SK-N-SH (cell line): ENCODE data around the gene LHPP. TPM values are rescaled to one million over a fixed set of nuclear protein-coding genes. Genes with fewer than 3 reads are reported as not detected.

ENCODE experiments used
- CTCF ChIA-PET: fragments of 300-600, 350-600 bp; formaldehyde crosslinking; extraction: SDS; loops from one replicate; lab custom pipeline; 2021; lab: Yijun Ruan, JAX
- POLR2A ChIA-PET: fragments of 350-600 bp; sonication (Branson Sonifier 250); formaldehyde crosslinking; extraction: SDS; loops from one replicate; lab custom pipeline; 2020; ENCODE audit warnings: antibody characterized with exemption, inconsistent platforms; lab: Yijun Ruan, JAX
- DNase-seq: peaks from one replicate; pipeline ENCODE4 v3.0.0; 2012
- H2AFZ ChIP-seq: fragments of 200-600 bp; sonication (generic); 2 replicates; pipeline ENCODE4 v1.8.1; 2016; ENCODE audit warnings: antibody characterized with exemption, mild to moderate bottlenecking, low read depth
- H3F3A ChIP-seq: fragments of 200-600 bp; sonication (generic); replicated peaks from 2 replicates; pipeline ENCODE3; 2016; ENCODE audit warnings: antibody characterized with exemption, mild to moderate bottlenecking; ENCODE audit not compliant: insufficient read depth
- H3K27ac ChIP-seq, 2 experiments: fragments of 200-500 bp in 1 of 2; fragments of 200-600 bp in 1 of 2; sonication (Bioruptor generic) in 1 of 2; sonication (generic), shearing (Covaris generic) in 1 of 2; 2 replicates each; pipeline versions ENCODE4 v1.5.1 to v1.6.1; 2014 to 2016; ENCODE audit warnings: low read depth in 2 of 2, inconsistent platforms in 1 of 2, low read length in 1 of 2, mild to moderate bottlenecking in 1 of 2, mixed read lengths in 1 of 2
- H3K27me3 ChIP-seq: fragments of 200-600 bp; sonication (generic), shearing (Covaris generic); 2 replicates; pipeline ENCODE4 v1.6.1; 2016; ENCODE audit warnings: mixed run types; ENCODE audit not compliant: insufficient read depth
- H3K36me3 ChIP-seq, 2 experiments: fragments of 200-500 bp in 1 of 2; fragments of 200-600 bp in 1 of 2; sonication (Bioruptor generic) in 1 of 2; sonication (generic) in 1 of 2; replicated peaks in 1 of 2; 2 replicates each; pipeline versions ENCODE3 to v1.5.1; 2014 to 2016; ENCODE audit warnings: low read length in 1 of 2, mild to moderate bottlenecking in 1 of 2; ENCODE audit not compliant: insufficient read depth in 2 of 2, control insufficient read depth in 1 of 2
- H3K4me1 ChIP-seq, 2 experiments: fragments of 200-500 bp in 1 of 2; fragments of 200-600 bp in 1 of 2; sonication (Bioruptor generic) in 1 of 2; sonication (generic), shearing (Covaris generic) in 1 of 2; 2 replicates each; pipeline versions ENCODE4 v1.5.1 to v1.6.1; 2014 to 2016; ENCODE audit warnings: low read depth in 1 of 2, low read length in 1 of 2, mixed run types in 1 of 2; ENCODE audit not compliant: insufficient read depth in 2 of 2, control insufficient read depth in 1 of 2
- H3K4me2 ChIP-seq: fragments of 200-600 bp; sonication (generic), shearing (Covaris generic); 2 replicates; pipeline ENCODE4 v1.6.1; 2017; ENCODE audit warnings: mixed run types
- H3K4me3 ChIP-seq, 2 experiments: fragments of 200-500 bp in 1 of 2; fragments of 200-600 bp in 1 of 2; sonication (Bioruptor generic) in 1 of 2; sonication (generic), shearing (Covaris generic) in 1 of 2; 2 replicates each; pipeline versions ENCODE4 v1.5.1 to v1.8.1; 2014 to 2016; ENCODE audit warnings: low read depth in 2 of 2, inconsistent platforms in 1 of 2, low read length in 1 of 2, mild to moderate bottlenecking in 1 of 2, mixed read lengths in 1 of 2, moderate library complexity in 1 of 2
- H3K79me2 ChIP-seq: fragments of 200-600 bp; sonication (generic); 2 replicates; pipeline ENCODE4 v1.8.1; 2017; ENCODE audit warnings: mild to moderate bottlenecking; ENCODE audit not compliant: insufficient read depth
- H3K9ac ChIP-seq: fragments of 200-600 bp; sonication (generic); 2 replicates; pipeline ENCODE4 v1.6.1; 2017; ENCODE audit warnings: mixed run types
- H3K9me2 ChIP-seq: fragments of 200-600 bp; sonication (generic); 2 replicates; pipeline ENCODE4 v1.6.1; 2017; ENCODE audit warnings: mixed run types
- H3K9me3 ChIP-seq: fragments of 200-600 bp; sonication (generic); 2 replicates; pipeline ENCODE4 v1.6.1; 2017; ENCODE audit warnings: mixed run types, mild to moderate bottlenecking, moderate library complexity
- H4K20me1 ChIP-seq: fragments of 200-600 bp; sonication (generic); 2 replicates; pipeline ENCODE4 v1.6.1; 2017; ENCODE audit warnings: mild to moderate bottlenecking, mixed run types; ENCODE audit not compliant: insufficient read depth
- CHD2 ChIP-seq: fragments of 150-350 bp; IDR thresholded peaks from 2 replicates; pipeline ENCODE4 v1.6.1; 2018; ENCODE audit warnings: low read length; ENCODE audit not compliant: partially characterized antibody
- EP300 ChIP-seq, 2 experiments: IDR thresholded peaks; 2 replicates each; pipeline versions ENCODE4 v1.4.0 to v1.6.1; 2012; ENCODE audit warnings: borderline replicate concordance in 1 of 2, low read depth in 1 of 2, low read length in 1 of 2
- FOXJ3 ChIP-seq: sonication (generic); formaldehyde crosslinking; IDR thresholded peaks from 2 replicates; pipeline ENCODE4 v1.5.1; 2020; ENCODE audit warnings: mild to moderate bottlenecking, missing genetic modification reagents
- FOXM1 ChIP-seq: IDR thresholded peaks from 2 replicates; pipeline ENCODE4 v1.4.0; 2012; ENCODE audit warnings: low read depth, mild to moderate bottlenecking
- GATA2 ChIP-seq: sonication (generic); formaldehyde crosslinking; IDR thresholded peaks from 2 replicates; pipeline ENCODE4 v1.5.0; 2020; ENCODE audit warnings: mild to moderate bottlenecking, missing genetic modification reagents
- JUND ChIP-seq: IDR thresholded peaks from 2 replicates; pipeline ENCODE4 v1.4.0; 2012
- MEF2A ChIP-seq: IDR thresholded peaks from 2 replicates; pipeline ENCODE4 v1.4.0; 2012; ENCODE audit warnings: low read depth, borderline replicate concordance
- MXI1 ChIP-seq: IDR thresholded peaks from 2 replicates; pipeline ENCODE4 v1.6.1; 2012; ENCODE audit warnings: mild to moderate bottlenecking, low read depth, low read length, improper control_type of control experiment
- NRF1 ChIP-seq: IDR thresholded peaks from 2 replicates; pipeline ENCODE4 v1.6.1; 2012; ENCODE audit warnings: low read depth, mild to moderate bottlenecking, low read length
- POLR2AphosphoS5 ChIP-seq: IDR thresholded peaks from 2 replicates; pipeline ENCODE4 v1.6.1; 2012; ENCODE audit warnings: low read depth, low read length
- RCOR1 ChIP-seq: fragments of 150-350 bp; IDR thresholded peaks from 2 replicates; pipeline ENCODE4 v1.6.1; 2017; ENCODE audit warnings: antibody characterized with exemption, low read length
- RXRA ChIP-seq: IDR thresholded peaks from 2 replicates; pipeline ENCODE4 v1.4.0; 2012; ENCODE audit warnings: low read depth, mild to moderate bottlenecking, borderline replicate concordance
- TCF12 ChIP-seq: IDR thresholded peaks from 2 replicates; pipeline ENCODE4 v1.4.0; 2012
- YY1 ChIP-seq: IDR thresholded peaks from 2 replicates; pipeline ENCODE4 v1.4.0; 2012; ENCODE audit warnings: low read depth, mild to moderate bottlenecking
- WGBS: methylation state at CpG from one replicate; pipeline ENCODE4 v1.1.6; 2017; ENCODE audit warnings: low lambda C conversion rate; 5-methylcytosine and 5-hydroxymethylcytosine counted together
- polyA plus RNA-seq, 3 experiments: library from polyadenylated mRNA; depleted of rRNA; stranded (reverse); fragments of >200 nt; gene quantifications; 2 replicates each; pipeline ENCODE4 v1.2.3, GENCODE V29; 2012
- TF ChIP-seq, protein P1 (sequence below): IDR thresholded peaks from 2 replicates; pipeline ENCODE4 v1.4.0; 2012; ENCODE audit warnings: low read depth
- TF ChIP-seq, protein P2 (sequence below): IDR thresholded peaks from 2 replicates; pipeline ENCODE4 v1.6.1; 2012; ENCODE audit warnings: mild to moderate bottlenecking, low read depth, low read length, moderate library complexity
- TF ChIP-seq, protein P3 (sequence below): fragments of 200-600 bp; sonication (generic); IDR thresholded peaks from 2 replicates; pipeline ENCODE4 v1.6.1; 2017; ENCODE audit warnings: antibody characterized with exemption, mild to moderate bottlenecking, moderate library complexity
- TF ChIP-seq, protein P4 (sequence below): IDR thresholded peaks from 2 replicates; pipeline ENCODE4 v1.4.0; 2012; ENCODE audit warnings: low read depth, borderline replicate concordance

The LHPP gene
- polyA plus RNA-seq, 1 of the 3 experiments (the other 2 are of a cell fraction), result 29.8 TPM

DNA sequence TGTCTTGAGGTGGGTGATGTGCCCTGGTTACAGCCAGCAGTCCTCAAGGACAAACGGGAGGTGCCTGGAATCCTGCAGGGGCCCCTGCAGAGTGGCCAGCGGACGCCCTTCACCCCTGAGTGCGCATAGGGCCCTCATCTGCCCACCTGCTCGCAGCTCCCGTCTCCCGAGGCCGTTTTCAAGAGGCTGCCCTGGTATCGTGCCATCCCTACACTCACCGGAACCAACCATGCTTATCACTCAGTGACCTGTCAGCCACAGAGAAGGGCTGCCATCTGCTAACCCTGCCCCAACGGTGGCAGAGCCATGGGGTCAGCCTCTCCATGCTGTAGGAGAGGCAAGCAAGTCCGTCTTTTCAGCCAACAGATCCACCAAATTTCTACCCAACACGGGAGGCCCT, 160.5 kb downstream of the LHPP start:
- Histone ChIP-seq H3K79me2 (no peaks in the 10 kb centered on the region), H3K27me3 (no peaks in the 10 kb centered on the region), H3K9ac (no peak overlapping the region), H3K4me3 (no peak overlapping the region), H3K4me1 (peaks cover 0 to 10% of the 10 kb centered on the region in 2 experiments; a peak in 1 of 4 replicates), H4K20me1 (no peaks in the 10 kb centered on the region), H3F3A (no peaks in the 10 kb centered on the region), H3K27ac (no peak overlapping the region), H3K4me2 (no peak overlapping the region), H3K9me2 (no peaks in the 10 kb centered on the region), H3K9me3 (no peaks in the 10 kb centered on the region), H2AFZ (no peak overlapping the region), H3K36me3 (peaks cover 0 to 10% of the 10 kb centered on the region in 2 experiments)
- no peak for DNase-seq
- CTCF ChIA-PET, result interaction anchor here (1.2 kb wide), 1 partner anchor 92 kb away, joined by 3 read pairs; no protein-coding TSS in a partner anchor
- 82% methylated on average over 8 of the region's 13 CpGs for WGBS
- TF ChIP-seq CHD2, result no peak
- no peak for TF ChIP-seq YY1
- no peak for TF ChIP-seq GATA2 (CRISPR knock-in tag)
- TF ChIP-seq POLR2AphosphoS5, result no peak
- no peak for TF ChIP-seq NRF1
- no peak for TF ChIP-seq FOXM1
- TF ChIP-seq MEF2A, result no peak
- TF ChIP-seq TCF12, result no peak
- no peak for TF ChIP-seq RCOR1
- no peak for TF ChIP-seq EP300 (IDR thresholded peaks at IDR 0.05; ENCODE audit: borderline replicate concordance in 1 of 2, low read depth in 1 of 2, low read length in 1 of 2)
- TF ChIP-seq FOXJ3 (CRISPR knock-in tag), result no peak
- TF ChIP-seq MXI1, result no peak
- TF ChIP-seq, protein P1, sequence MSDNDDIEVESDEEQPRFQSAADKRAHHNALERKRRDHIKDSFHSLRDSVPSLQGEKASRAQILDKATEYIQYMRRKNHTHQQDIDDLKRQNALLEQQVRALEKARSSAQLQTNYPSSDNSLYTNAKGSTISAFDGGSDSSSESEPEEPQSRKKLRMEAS, result no peak
- TF ChIP-seq, protein P2, sequence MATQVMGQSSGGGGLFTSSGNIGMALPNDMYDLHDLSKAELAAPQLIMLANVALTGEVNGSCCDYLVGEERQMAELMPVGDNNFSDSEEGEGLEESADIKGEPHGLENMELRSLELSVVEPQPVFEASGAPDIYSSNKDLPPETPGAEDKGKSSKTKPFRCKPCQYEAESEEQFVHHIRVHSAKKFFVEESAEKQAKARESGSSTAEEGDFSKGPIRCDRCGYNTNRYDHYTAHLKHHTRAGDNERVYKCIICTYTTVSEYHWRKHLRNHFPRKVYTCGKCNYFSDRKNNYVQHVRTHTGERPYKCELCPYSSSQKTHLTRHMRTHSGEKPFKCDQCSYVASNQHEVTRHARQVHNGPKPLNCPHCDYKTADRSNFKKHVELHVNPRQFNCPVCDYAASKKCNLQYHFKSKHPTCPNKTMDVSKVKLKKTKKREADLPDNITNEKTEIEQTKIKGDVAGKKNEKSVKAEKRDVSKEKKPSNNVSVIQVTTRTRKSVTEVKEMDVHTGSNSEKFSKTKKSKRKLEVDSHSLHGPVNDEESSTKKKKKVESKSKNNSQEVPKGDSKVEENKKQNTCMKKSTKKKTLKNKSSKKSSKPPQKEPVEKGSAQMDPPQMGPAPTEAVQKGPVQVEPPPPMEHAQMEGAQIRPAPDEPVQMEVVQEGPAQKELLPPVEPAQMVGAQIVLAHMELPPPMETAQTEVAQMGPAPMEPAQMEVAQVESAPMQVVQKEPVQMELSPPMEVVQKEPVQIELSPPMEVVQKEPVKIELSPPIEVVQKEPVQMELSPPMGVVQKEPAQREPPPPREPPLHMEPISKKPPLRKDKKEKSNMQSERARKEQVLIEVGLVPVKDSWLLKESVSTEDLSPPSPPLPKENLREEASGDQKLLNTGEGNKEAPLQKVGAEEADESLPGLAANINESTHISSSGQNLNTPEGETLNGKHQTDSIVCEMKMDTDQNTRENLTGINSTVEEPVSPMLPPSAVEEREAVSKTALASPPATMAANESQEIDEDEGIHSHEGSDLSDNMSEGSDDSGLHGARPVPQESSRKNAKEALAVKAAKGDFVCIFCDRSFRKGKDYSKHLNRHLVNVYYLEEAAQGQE, result no peak
- TF ChIP-seq RXRA, result no peak
- TF ChIP-seq, protein P3, sequence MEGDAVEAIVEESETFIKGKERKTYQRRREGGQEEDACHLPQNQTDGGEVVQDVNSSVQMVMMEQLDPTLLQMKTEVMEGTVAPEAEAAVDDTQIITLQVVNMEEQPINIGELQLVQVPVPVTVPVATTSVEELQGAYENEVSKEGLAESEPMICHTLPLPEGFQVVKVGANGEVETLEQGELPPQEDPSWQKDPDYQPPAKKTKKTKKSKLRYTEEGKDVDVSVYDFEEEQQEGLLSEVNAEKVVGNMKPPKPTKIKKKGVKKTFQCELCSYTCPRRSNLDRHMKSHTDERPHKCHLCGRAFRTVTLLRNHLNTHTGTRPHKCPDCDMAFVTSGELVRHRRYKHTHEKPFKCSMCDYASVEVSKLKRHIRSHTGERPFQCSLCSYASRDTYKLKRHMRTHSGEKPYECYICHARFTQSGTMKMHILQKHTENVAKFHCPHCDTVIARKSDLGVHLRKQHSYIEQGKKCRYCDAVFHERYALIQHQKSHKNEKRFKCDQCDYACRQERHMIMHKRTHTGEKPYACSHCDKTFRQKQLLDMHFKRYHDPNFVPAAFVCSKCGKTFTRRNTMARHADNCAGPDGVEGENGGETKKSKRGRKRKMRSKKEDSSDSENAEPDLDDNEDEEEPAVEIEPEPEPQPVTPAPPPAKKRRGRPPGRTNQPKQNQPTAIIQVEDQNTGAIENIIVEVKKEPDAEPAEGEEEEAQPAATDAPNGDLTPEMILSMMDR, result no peak
- TF ChIP-seq JUND, result no peak
- TF ChIP-seq, protein P4, sequence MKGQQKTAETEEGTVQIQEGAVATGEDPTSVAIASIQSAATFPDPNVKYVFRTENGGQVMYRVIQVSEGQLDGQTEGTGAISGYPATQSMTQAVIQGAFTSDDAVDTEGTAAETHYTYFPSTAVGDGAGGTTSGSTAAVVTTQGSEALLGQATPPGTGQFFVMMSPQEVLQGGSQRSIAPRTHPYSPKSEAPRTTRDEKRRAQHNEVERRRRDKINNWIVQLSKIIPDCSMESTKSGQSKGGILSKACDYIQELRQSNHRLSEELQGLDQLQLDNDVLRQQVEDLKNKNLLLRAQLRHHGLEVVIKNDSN, result no peak
- POLR2A ChIA-PET, result no interaction called here
